SKM-1 treated with dmso at 0.1 percent for 144 hours (cell line): ENCODE results near the gene SLC25A42.
"Not testable (repeated sequence)": the region's sequence is repeated elsewhere in the genome, so short reads cannot be mapped to it uniquely, and the experiment has no call there.

ENCODE experiments used
- DNase-seq: peaks from one replicate; lab custom pipeline; 2025; ENCODE audit not compliant: unreplicated experiment; lab: John Stamatoyannopoulos, UW

The SLC25A42 gene

GRCh38 chr19:19068659-19069654 lies 5.2 kb downstream of the SLC25A42 start:
- no peak for DNase-seq

- no peak for DNase-seq
These were observed 8.1 kb downstream of the SLC25A42 start for GRCh38 chr19:19071897-19072296.

- no peak for DNase-seq
These were observed 10.5 kb downstream of the SLC25A42 start for GRCh38 chr19:19074196-19074882.

GRCh38 chr19:19075126-19075525 lies 11.3 kb downstream of the SLC25A42 start:
- no peak for DNase-seq

GRCh38 chr19:19076476-19076875 lies 12.7 kb downstream of the SLC25A42 start:
- DNase-seq: no peak

- DNase-seq: no peak
These were observed 13.3 kb downstream of the SLC25A42 start for GRCh38 chr19:19077103-19077502.

GRCh38 chr19:19078801-19079200 lies 15.0 kb downstream of the SLC25A42 start:
- DNase-seq: no peak

- DNase-seq: no peak
These were observed 15.8 kb downstream of the SLC25A42 start for GRCh38 chr19:19079571-19079970.

- DNase-seq: no peak
These were observed 17.9 kb downstream of the SLC25A42 start for GRCh38 chr19:19081642-19082151.

- no peak for DNase-seq
These were observed 19.8 kb downstream of the SLC25A42 start for GRCh38 chr19:19083413-19084178.

GRCh38 chr19:19087676-19088075 lies 23.9 kb downstream of the SLC25A42 start:
- no peak for DNase-seq

- DNase-seq: no peak
These were observed 30.7 kb downstream of the SLC25A42 start for GRCh38 chr19:19094513-19094912.

- DNase-seq: no peak
These were observed 31.9 kb downstream of the SLC25A42 start for GRCh38 chr19:19095691-19096090.

- DNase-seq: no peak
These were observed 33.1 kb downstream of the SLC25A42 start for GRCh38 chr19:19096641-19097627.

GRCh38 chr19:19098084-19098702 lies 34.4 kb downstream of the SLC25A42 start:
- DNase-seq: no peak

- DNase-seq: no peak
These were observed 35.2 kb downstream of the SLC25A42 start for GRCh38 chr19:19098703-19099632.

GRCh38 chr19:19101540-19101939 lies 37.7 kb downstream of the SLC25A42 start:
- no peak for DNase-seq

- DNase-seq: not testable (repeated sequence)
These were observed 38.8 kb downstream of the SLC25A42 start for GRCh38 chr19:19102566-19102965.
